ENCODE results near the gene S100A13.

- no peak for TF ChIP-seq POLR2A (IDR thresholded peaks at IDR 0.05; ENCODE audit: low read depth, low read length)
- TF ChIP-seq SPI1 (IDR thresholded peaks at IDR 0.05; ENCODE audit: low read depth, low read length): no peak
- TF ChIP-seq POU2F2 (IDR thresholded peaks at IDR 0.05; ENCODE audit: low read depth, low read length): no peak
- no peak for TF ChIP-seq TAF1 (IDR thresholded peaks at IDR 0.05; ENCODE audit: low read depth, low read length)
- TF ChIP-seq POLR2AphosphoS5 (IDR thresholded peaks at IDR 0.05; ENCODE audit: low read depth, low read length): no peak
Observed at GRCh38 chr1:153577138-153577537, 50.2 kb downstream of the S100A13 start.

Data from GM12891 (cell line).